Tibial nerve (tissue), 4 donors: ENCODE data around the gene ADIPOR2. TPM values are rescaled to one million over a fixed set of nuclear protein-coding genes. Genes with fewer than 3 reads are reported as not detected.

Experiments
- DNase-seq, 2 donors: peaks; one replicate each; pipeline ENCODE4 v3.0.0-alpha.2; 2019; ENCODE audit warnings: low spot score in 2 of 2
- H3K27ac ChIP-seq, 4 donors: fragments of 200-600 bp; sonication (generic) in 3 of 4; one replicate each; pipeline ENCODE4 v1.5.1; 2017 to 2019; ENCODE audit warnings: mild to moderate bottlenecking in 1 of 4
- H3K27me3 ChIP-seq, 2 donors: fragments of 200-600 bp; sonication (generic) in 1 of 2; one replicate each; pipeline versions ENCODE4 v1.5.1 to v1.6.0; 2017 to 2019
- H3K36me3 ChIP-seq, 3 donors: fragments of 200-600 bp; sonication (generic); one replicate each; pipeline ENCODE4 v1.5.1; 2018 to 2019
- H3K4me1 ChIP-seq, 4 donors: fragments of 200-600 bp; sonication (generic) in 3 of 4; one replicate each; pipeline ENCODE4 v1.5.1; 2017 to 2019
- H3K4me3 ChIP-seq, 4 donors: fragments of 200-600 bp; sonication (generic) in 3 of 4; one replicate each; pipeline ENCODE4 v1.5.1; 2017 to 2019; ENCODE audit warnings: mild to moderate bottlenecking in 1 of 4, moderate library complexity in 1 of 4
- H3K9me3 ChIP-seq, 4 donors: fragments of 200-600 bp; sonication (generic) in 3 of 4; one replicate each; pipeline ENCODE4 v1.5.1; 2017 to 2019
- CTCF ChIP-seq, 5 experiments: fragments of 200-600 bp in 3 of 5; fragments of 450-650 bp in 2 of 5; sonication (generic) in 3 of 5; IDR thresholded peaks; one replicate each; pipeline ENCODE4 v1.5.1; 2016 to 2019; ENCODE audit warnings: antibody characterized with exemption in 5 of 5, mild to moderate bottlenecking in 3 of 5, moderate library complexity in 2 of 5
- EP300 ChIP-seq, 2 donors: sonication (generic); formaldehyde crosslinking; IDR thresholded peaks; one replicate each; pipeline ENCODE4 v1.6.1; 2017; ENCODE audit warnings: antibody characterized with exemption in 2 of 2, mild to moderate bottlenecking in 1 of 2
- POLR2A ChIP-seq, 2 donors: fragments of 450-650 bp; IDR thresholded peaks; one replicate each; pipeline ENCODE4 v1.6.1; 2017; ENCODE audit warnings: antibody characterized with exemption in 2 of 2, mild to moderate bottlenecking in 2 of 2, moderate library complexity in 2 of 2
- WGBS, 2 donors: methylation state at CpG; one replicate each; pipeline ENCODE4 v1.1.5; 2018; 5-methylcytosine and 5-hydroxymethylcytosine counted together
- total RNA-seq, 4 donors: library from RNA; depleted of rRNA; stranded (reverse); fragments of >200 nt; gene quantifications; one replicate each; pipeline ENCODE4 v1.1.0, GENCODE V29; 2016

The ADIPOR2 gene
- total RNA-seq, 4 donors from 2014 or later: 66.6 to 123 (median 72.1) TPM

GRCh38 chr12:1663440-1664132 lies 27.3 kb upstream of the ADIPOR2 start:
- no peaks in the 10 kb centered on the region for H3K36me3 ChIP-seq
- H3K27ac ChIP-seq: peak overlapping the region; percentile 78 to 93 (median 86)
- TF ChIP-seq EP300 (IDR thresholded peaks at IDR 0.05): no peak
- TF ChIP-seq POLR2A (IDR thresholded peaks at IDR 0.05): peak in 1 of 2 donors; percentile 4
- no peak for TF ChIP-seq CTCF (IDR thresholded peaks at IDR 0.05)
- DNase-seq: no peak
- peaks cover 0 to 36% (median 25%) of the 10 kb centered on the region in 4 donors for H3K4me1 ChIP-seq
- no peaks in the 10 kb centered on the region for H3K27me3 ChIP-seq
- no peaks in the 10 kb centered on the region for H3K9me3 ChIP-seq
- WGBS, 2 donors: 89% methylated on average over 11 of the region's 11 CpGs
- no peak overlapping the region for H3K4me3 ChIP-seq

DNA sequence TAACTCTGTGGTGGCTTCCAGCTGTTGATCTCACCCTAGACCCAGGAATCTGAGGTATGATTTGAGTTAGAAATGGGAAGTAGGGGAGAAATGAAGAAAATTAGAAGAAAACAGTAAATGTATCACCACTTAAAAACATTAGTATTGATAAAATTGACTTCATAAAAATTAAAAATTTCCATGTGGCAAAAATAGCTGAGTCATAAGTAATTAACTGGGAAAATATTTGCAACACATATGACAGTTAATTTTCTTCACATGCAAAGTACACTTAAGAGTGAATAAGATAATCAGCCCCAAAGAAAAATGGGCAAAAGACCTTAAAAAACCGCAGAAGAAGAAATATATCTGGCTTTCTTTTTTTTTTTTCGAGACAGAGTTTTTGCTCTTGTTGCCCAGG lies 25.5 kb upstream of the ADIPOR2 start:
- TF ChIP-seq EP300 (IDR thresholded peaks at IDR 0.05): no peak
- TF ChIP-seq POLR2A (IDR thresholded peaks at IDR 0.05): no peak
- no peak for TF ChIP-seq CTCF (IDR thresholded peaks at IDR 0.05)
- H3K4me1 ChIP-seq: peaks cover 0 to 20% (median 16%) of the 10 kb centered on the region in 4 donors
- H3K27me3 ChIP-seq: no peaks in the 10 kb centered on the region
- no peak for DNase-seq
- no peaks in the 10 kb centered on the region for H3K36me3 ChIP-seq
- H3K4me3 ChIP-seq: no peak overlapping the region
- WGBS, 2 donors: 83 to 93% methylated on average over 2 of the region's 2 CpGs
- no peaks in the 10 kb centered on the region for H3K9me3 ChIP-seq
- peak overlapping the region in 3 of 4 donors; percentile 22 to 92 (median 73) for H3K27ac ChIP-seq

- WGBS, 2 donors: 71 to 75% methylated on average over 5 of the region's 5 CpGs
- Histone ChIP-seq H3K9me3 (no peaks in the 10 kb centered on the region), H3K4me3 (no peak overlapping the region), H3K36me3 (no peaks in the 10 kb centered on the region), H3K27me3 (no peaks in the 10 kb centered on the region), H3K4me1 (peaks cover 0 to 18% (median 15%) of the 10 kb centered on the region in 4 donors), H3K27ac (peak overlapping the region; percentile 75 to 84 (median 80))
- DNase-seq: no peak
- no peak for TF ChIP-seq EP300 (IDR thresholded peaks at IDR 0.05)
- TF ChIP-seq CTCF (IDR thresholded peaks at IDR 0.05): no peak
- no peak for TF ChIP-seq POLR2A (IDR thresholded peaks at IDR 0.05)
Measured at GRCh38 chr12:1666215-1666614, 24.7 kb upstream of the ADIPOR2 start.

DNA sequence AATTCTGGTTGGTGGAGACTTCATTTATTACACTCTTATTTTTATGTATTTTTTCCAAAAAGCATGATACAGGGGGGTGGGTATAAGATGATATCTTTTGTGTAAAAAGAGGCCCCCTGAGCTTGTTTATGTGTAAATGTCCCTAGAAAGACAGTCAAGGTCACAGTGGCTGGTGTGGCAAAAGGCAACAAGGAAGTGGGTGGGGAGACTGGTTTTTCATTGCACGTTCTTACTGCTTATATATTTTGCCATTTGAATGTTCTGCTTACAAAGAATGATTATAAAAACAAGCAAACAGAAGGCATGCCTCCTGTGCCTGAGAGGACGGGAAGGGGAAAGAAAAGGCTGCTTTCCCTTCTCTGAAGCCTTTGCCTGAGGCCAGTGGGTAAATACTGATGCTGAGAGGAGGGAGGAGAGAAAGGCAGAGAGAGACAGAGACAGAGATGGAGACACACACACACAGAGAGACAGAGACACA lies 24.1 kb upstream of the ADIPOR2 start:
- Histone ChIP-seq H3K4me3 (no peak overlapping the region), H3K4me1 (peaks cover 0 to 15% (median 14%) of the 10 kb centered on the region in 4 donors), H3K27ac (peak overlapping the region; percentile 75 to 84 (median 80)), H3K36me3 (no peaks in the 10 kb centered on the region), H3K9me3 (no peaks in the 10 kb centered on the region), H3K27me3 (no peaks in the 10 kb centered on the region)
- no peak for TF ChIP-seq POLR2A (IDR thresholded peaks at IDR 0.05)
- TF ChIP-seq EP300 (IDR thresholded peaks at IDR 0.05): peak in 1 of 2 donors; percentile 29
- DNase-seq: no peak
- WGBS, 2 donors: 5 to 8% methylated on average over 2 of the region's 2 CpGs

- Histone ChIP-seq H3K27me3 (no peaks in the 10 kb centered on the region), H3K4me1 (peaks cover 0 to 15% (median 13%) of the 10 kb centered on the region in 4 donors), H3K4me3 (no peak overlapping the region), H3K36me3 (no peaks in the 10 kb centered on the region), H3K9me3 (no peaks in the 10 kb centered on the region), H3K27ac (peak overlapping the region; percentile 56 to 83 (median 70))
- TF ChIP-seq EP300 (IDR thresholded peaks at IDR 0.05) (peak in 1 of 2 donors; percentile 49), POLR2A (IDR thresholded peaks at IDR 0.05) (peak in 1 of 2 donors; percentile 16), CTCF (IDR thresholded peaks at IDR 0.05) (no peak)
- 36 to 39% methylated on average over 18 of the region's 18 CpGs for WGBS, 2 donors
- no peak for DNase-seq
Measured at GRCh38 chr12:1668833-1669543, 21.9 kb upstream of the ADIPOR2 start.
